ENCODE results near the gene B3GNT2.
"Not testable (repeated sequence)": the region's sequence is repeated elsewhere in the genome, so short reads cannot be mapped to it uniquely, and the experiment has no call there.

The B3GNT2 gene

GRCh38 chr2:62195421-62196277 lies at the start of gene B3GNT2:
Gene B3GNT2, plus strand, starts transcription at chr2:62196115. Its CDS starts 26,106 bp downstream, at chr2:62222221.
- DNase-seq (peak; percentile 66), ATAC-seq (replicated peaks) (peak; percentile 71 to 79)
- Mint-ChIP-seq H3K4me3 (peak within 1 kb of the TSS; percentile 87 to 96), H3K4me1 (peaks cover 29 to 46% of the 10 kb centered on the region in 2 donors), H3K36me3 (peaks cover 1 to 9% of the 10 kb centered on the region in 2 donors), H3K27me3 (no peaks in the 10 kb centered on the region), H3K27ac (peak within 1 kb of the TSS; percentile 96), H3K9me3 (no peaks in the 10 kb centered on the region)

- ATAC-seq (replicated peaks); H3K27ac Mint-ChIP-seq; H3K9me3 Mint-ChIP-seq; H3K27me3 Mint-ChIP-seq: not testable (repeated sequence)
- DNase-seq: peak; percentile 36
- Mint-ChIP-seq H3K36me3 (peaks cover 13 to 20% of the 10 kb centered on the region in 2 donors), H3K4me3 (peak overlapping the region in 1 of 2 donors; percentile 52), H3K4me1 (peaks cover 23 to 36% of the 10 kb centered on the region in 2 donors)
Measured at GRCh38 chr2:62146790-62147189, 49.1 kb upstream of the B3GNT2 start.

- Mint-ChIP-seq H3K4me3 (peak overlapping the region in 1 of 2 donors; percentile 40), H3K4me1 (peaks cover 20 to 30% of the 10 kb centered on the region in 2 donors), H3K36me3 (peaks cover 11 to 16% of the 10 kb centered on the region in 2 donors), H3K27me3 (no peaks in the 10 kb centered on the region), H3K9me3 (peaks cover 0 to 1% of the 10 kb centered on the region in 2 donors), H3K27ac (no peak overlapping the region)
- ATAC-seq (replicated peaks): no peak
- no peak for DNase-seq
Measured at GRCh38 chr2:62147610-62148301, 48.2 kb upstream of the B3GNT2 start.

GRCh38 chr2:62149708-62150107 lies 46.2 kb upstream of the B3GNT2 start:
- peaks cover 11 to 16% of the 10 kb centered on the region in 2 donors for H3K36me3 Mint-ChIP-seq
- H3K9me3 Mint-ChIP-seq: peaks cover 0 to 1% of the 10 kb centered on the region in 2 donors
- DNase-seq: no peak
- peaks cover 20 to 28% of the 10 kb centered on the region in 2 donors for H3K4me1 Mint-ChIP-seq
- H3K27me3 Mint-ChIP-seq: no peaks in the 10 kb centered on the region
- no peak overlapping the region for H3K27ac Mint-ChIP-seq
- no peak overlapping the region for H3K4me3 Mint-ChIP-seq
- ATAC-seq (replicated peaks): peak in 1 of 2 donors; percentile 39

GRCh38 chr2:62150597-62151305 lies 45.2 kb upstream of the B3GNT2 start:
- Mint-ChIP-seq H3K27ac (peak overlapping the region; percentile 15), H3K36me3 (peaks cover 8 to 14% of the 10 kb centered on the region in 2 donors), H3K27me3 (no peaks in the 10 kb centered on the region), H3K4me1 (peaks cover 12 to 18% of the 10 kb centered on the region in 2 donors), H3K9me3 (peaks cover 0 to 6% of the 10 kb centered on the region in 2 donors), H3K4me3 (no peak overlapping the region)
- DNase-seq (no peak), ATAC-seq (replicated peaks) (no peak)

- ATAC-seq (replicated peaks) (no peak), DNase-seq (no peak)
- peaks cover 12 to 17% of the 10 kb centered on the region in 2 donors for H3K4me1 Mint-ChIP-seq
- peaks cover 10 to 14% of the 10 kb centered on the region in 2 donors for H3K36me3 Mint-ChIP-seq
- no peaks in the 10 kb centered on the region for H3K27me3 Mint-ChIP-seq
- peak overlapping the region; percentile 15 for H3K27ac Mint-ChIP-seq
- no peak overlapping the region for H3K4me3 Mint-ChIP-seq
- H3K9me3 Mint-ChIP-seq: peaks cover 0 to 6% of the 10 kb centered on the region in 2 donors
Measured at GRCh38 chr2:62151306-62151638, 44.6 kb upstream of the B3GNT2 start.

GRCh38 chr2:62152000-62152399 lies 43.9 kb upstream of the B3GNT2 start:
- Mint-ChIP-seq H3K9me3 (peaks cover 0 to 5% of the 10 kb centered on the region in 2 donors), H3K27ac (no peak overlapping the region), H3K36me3 (peaks cover 10 to 11% of the 10 kb centered on the region in 2 donors), H3K4me3 (no peak overlapping the region), H3K27me3 (no peaks in the 10 kb centered on the region), H3K4me1 (peaks cover 8 to 11% of the 10 kb centered on the region in 2 donors)
- DNase-seq (no peak), ATAC-seq (replicated peaks) (no peak)

GRCh38 chr2:62156861-62157496 lies 38.9 kb upstream of the B3GNT2 start:
- Mint-ChIP-seq H3K4me1 (peaks cover 7 to 10% of the 10 kb centered on the region in 2 donors), H3K9me3 (peaks cover 0 to 5% of the 10 kb centered on the region in 2 donors), H3K36me3 (peaks cover 8 to 10% of the 10 kb centered on the region in 2 donors), H3K27me3 (no peaks in the 10 kb centered on the region), H3K4me3 (no peak overlapping the region), H3K27ac (no peak overlapping the region)
- no peak for ATAC-seq (replicated peaks)
- no peak for DNase-seq

GRCh38 chr2:62158444-62159121 lies 37.3 kb upstream of the B3GNT2 start:
- Mint-ChIP-seq H3K27ac (no peak overlapping the region), H3K4me1 (peaks cover 7 to 15% of the 10 kb centered on the region in 2 donors), H3K9me3 (peaks cover 0 to 5% of the 10 kb centered on the region in 2 donors), H3K36me3 (peaks cover 8 to 10% of the 10 kb centered on the region in 2 donors), H3K4me3 (no peak overlapping the region), H3K27me3 (no peaks in the 10 kb centered on the region)
- DNase-seq (no peak), ATAC-seq (replicated peaks) (no peak)

GRCh38 chr2:62160691-62161090 lies 35.2 kb upstream of the B3GNT2 start:
- H3K9me3 Mint-ChIP-seq: not testable (repeated sequence)

GRCh38 chr2:62163106-62163831 lies 32.6 kb upstream of the B3GNT2 start:
- no peak overlapping the region for H3K4me3 Mint-ChIP-seq
- no peak for DNase-seq
- H3K27me3 Mint-ChIP-seq: no peaks in the 10 kb centered on the region

More at GRCh38 chr2:62160691-62161090, 35.2 kb upstream of the B3GNT2 start:
- not testable (repeated sequence) for H3K36me3 Mint-ChIP-seq; ATAC-seq (replicated peaks); H3K27ac Mint-ChIP-seq; DNase-seq; H3K4me3 Mint-ChIP-seq; H3K27me3 Mint-ChIP-seq
- H3K4me1 Mint-ChIP-seq: peaks cover 7 to 15% of the 10 kb centered on the region in 2 donors

GRCh38 chr2:62163834-62164233 lies 32.1 kb upstream of the B3GNT2 start:
- Mint-ChIP-seq H3K27me3 (no peaks in the 10 kb centered on the region), H3K36me3 (peaks cover 0 to 2% of the 10 kb centered on the region in 2 donors), H3K4me3 (no peak overlapping the region), H3K4me1 (peaks cover 5 to 15% of the 10 kb centered on the region in 2 donors), H3K27ac (no peak overlapping the region), H3K9me3 (no peaks in the 10 kb centered on the region)
- no peak for DNase-seq
- no peak for ATAC-seq (replicated peaks)

More at GRCh38 chr2:62163106-62163831, 32.6 kb upstream of the B3GNT2 start:
- no peak for ATAC-seq (replicated peaks)
- H3K9me3 Mint-ChIP-seq: no peaks in the 10 kb centered on the region
- H3K27ac Mint-ChIP-seq: no peak overlapping the region
- H3K4me1 Mint-ChIP-seq: peaks cover 5 to 15% of the 10 kb centered on the region in 2 donors
- peaks cover 0 to 2% of the 10 kb centered on the region in 2 donors for H3K36me3 Mint-ChIP-seq

GRCh38 chr2:62175728-62176127 lies 20.2 kb upstream of the B3GNT2 start:
- Mint-ChIP-seq H3K4me3 (no peak overlapping the region), H3K27ac (no peak overlapping the region), H3K27me3 (no peaks in the 10 kb centered on the region), H3K9me3 (no peaks in the 10 kb centered on the region), H3K4me1 (peaks cover 3 to 7% of the 10 kb centered on the region in 2 donors), H3K36me3 (no peaks in the 10 kb centered on the region)
- ATAC-seq (replicated peaks) (no peak), DNase-seq (no peak)

All from stimulated activated naive B cell treated with anti-CD40 and anti-IgM and Interleukin-4, amounts not matched to agents 10 μg/mL and 1 μg/mL and 100 μg/mL, for 72 hours (primary cell).